GM21723 (cell line): ENCODE data around the gene NRG2.

Experiments
- ATAC-seq: cut with Tn5 transposase; IDR thresholded peaks from one replicate; pipeline ENCODE4 v1.9.1; 2021; ENCODE audit warnings: mild to moderate bottlenecking, moderate library complexity; ENCODE audit not compliant: unreplicated experiment

Gene NRG2

DNA sequence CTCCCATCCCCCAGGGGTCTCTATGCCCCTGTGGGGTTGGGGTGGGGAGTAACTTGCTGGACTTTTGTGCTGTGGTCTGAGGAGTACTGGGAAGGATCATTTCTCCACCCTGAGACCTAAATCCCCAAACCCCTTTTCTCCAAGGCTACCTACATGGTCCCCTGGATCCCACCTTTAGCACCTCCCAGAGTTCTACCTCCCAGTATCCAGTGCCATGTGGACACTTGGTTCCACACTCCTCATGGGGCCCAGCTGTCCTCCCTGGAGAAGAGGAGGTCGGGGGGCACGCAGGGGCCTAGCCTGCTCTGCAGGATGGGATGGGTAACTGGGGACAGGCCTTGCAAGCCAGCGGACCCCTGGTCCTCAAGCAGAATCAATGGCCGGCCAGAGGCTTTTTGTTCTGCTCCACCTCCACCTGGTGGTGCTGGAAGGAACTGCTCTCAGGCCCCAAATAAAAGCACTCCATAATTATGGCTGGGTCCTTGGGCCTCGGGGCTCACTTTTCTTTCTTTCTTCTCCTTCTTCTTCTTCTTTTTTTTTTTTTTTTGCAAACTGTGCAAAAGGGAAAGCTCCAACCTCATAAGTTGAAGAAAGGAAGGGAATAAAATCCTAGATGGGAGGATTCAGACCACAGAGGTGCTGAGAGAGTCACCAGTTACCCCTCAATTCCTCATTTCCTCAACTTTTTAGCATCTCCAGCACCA, 179.1 kb downstream of the NRG2 start:
- peak; percentile 72 for ATAC-seq

DNA sequence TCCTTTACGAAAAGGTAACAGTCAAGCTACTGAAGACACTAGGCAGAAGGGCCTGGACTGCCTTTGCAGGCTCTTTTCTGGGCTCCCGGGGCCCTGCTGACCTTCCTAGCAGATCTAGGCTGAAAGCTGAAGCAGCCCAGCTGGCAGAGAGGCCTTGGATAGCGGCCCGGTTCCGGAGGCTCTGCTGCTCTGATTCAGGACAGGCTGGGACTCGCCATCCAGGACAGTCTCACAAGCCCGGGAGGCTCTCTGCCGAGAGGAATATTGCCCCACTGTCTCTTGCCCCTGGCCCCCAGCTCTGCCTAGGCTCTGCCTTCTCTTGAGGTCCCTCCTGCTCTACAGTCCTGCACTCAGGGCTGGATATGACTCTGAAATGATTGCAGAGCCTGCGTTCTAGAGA, 179.7 kb downstream of the NRG2 start:
- no peak for ATAC-seq

DNA sequence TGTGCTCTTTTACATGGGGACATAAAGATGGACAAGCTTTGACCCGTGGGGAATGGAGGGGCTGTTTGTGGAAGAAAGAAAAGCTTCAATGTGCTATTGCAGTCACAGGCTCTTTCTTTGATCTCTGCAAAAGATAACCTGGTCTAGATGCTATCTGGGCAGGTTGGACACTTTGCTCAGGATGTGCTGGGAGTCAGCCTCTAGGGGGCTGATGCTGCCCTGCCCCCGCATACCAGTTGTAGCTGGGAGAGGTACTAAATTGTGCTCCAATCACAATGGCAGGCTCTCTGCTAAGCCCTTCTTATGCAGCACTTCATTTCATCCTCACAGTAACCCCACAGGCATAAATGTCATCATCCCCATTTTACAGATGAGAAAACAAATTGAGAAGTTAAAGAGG, 180.3 kb downstream of the NRG2 start:
- no peak for ATAC-seq

DNA sequence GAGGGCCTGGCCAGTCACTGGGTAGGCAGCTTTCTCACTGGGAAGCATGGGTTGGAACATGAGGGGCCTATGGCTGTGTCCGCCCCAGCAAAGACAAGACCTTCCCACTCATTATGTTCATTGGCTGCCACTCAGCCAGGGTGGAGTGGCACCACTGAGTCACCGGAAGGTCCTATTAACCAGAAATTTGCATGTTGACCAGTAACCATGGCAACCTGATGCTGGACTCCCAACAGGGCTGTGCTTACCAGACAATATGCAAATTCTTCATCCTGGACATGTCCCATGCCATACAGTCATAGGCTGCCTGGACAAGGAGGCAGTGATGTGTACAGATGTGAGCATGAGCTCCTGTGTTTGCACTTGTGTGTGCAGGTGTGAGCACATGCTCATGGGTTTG, 180.8 kb downstream of the NRG2 start:
- ATAC-seq: no peak

DNA sequence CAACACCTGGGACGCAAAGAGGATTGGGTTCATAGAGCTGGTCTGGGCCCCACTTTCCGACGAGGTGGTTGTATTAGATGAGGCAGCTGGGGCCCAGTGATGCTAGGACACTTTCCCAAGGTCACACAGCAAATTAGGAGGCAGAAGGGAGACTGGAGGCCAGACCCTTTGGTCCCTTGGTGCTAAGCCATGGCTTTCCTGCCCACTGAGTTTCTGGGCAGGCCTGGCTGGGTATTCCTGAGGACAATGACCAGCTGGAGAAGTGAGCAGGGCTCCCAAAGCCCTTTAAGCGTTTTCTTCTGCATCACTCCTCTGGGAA, 181.3 kb downstream of the NRG2 start:
- no peak for ATAC-seq

DNA sequence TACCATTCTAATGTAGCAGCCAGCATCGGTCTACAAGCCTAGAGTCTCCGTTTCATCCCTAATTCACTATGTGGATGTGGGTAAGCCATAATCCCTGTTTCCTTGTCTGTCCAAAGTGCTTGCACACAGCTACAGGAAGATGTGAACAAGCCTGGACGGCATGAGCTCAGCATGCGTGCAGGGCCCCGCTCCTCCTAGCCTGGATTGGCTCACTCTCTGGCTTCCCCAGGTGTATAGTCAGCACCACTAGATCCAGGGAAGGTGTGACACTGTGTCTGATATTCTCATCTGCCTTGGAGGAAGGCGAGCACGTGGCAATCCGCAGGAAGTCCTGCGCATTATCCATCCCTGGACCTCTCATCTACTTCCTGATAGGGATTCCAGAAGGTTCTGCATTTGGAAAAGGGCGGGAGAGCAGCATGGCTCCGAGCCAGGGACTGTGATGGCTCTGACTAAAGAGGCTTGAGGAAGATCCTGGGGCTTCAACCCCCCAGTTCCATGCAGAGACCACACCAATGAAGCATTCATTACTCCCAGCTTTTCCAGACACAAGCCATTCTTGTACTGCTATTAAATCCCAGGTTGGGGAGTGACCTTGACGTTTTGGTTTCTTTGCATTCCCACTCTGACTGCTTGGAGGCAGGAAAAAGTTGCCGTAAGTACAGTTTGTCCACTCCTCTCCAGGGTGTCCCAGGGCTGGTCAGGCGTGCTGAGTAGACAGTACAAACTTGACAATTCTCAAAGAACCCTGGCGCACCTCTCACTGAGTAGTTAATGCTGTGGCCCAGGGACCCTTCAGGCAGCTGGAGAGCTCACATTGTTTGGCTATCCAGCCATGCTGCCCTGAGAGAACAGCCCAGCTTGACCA, 181.8 kb downstream of the NRG2 start:
- ATAC-seq: no peak

DNA sequence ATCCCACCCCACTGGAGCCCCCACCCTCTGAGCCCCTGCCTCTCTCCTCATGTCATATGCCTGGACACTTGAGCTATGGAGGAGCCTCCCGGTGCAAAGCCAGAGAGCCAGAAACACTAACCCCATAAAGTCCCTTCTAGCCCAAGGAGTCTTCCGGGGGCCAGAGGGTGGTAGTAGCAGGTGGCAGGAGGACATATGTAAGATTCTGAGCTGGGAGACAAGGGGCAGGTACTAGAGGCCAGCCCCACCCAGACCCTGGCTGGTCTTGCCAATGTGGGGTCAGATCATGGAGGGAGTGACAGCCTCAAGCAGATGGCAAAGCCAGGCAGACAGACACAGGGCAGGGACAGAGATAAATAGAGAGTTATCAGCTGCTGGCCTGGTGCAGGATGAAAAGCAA, 184.1 kb downstream of the NRG2 start:
- no peak for ATAC-seq

DNA sequence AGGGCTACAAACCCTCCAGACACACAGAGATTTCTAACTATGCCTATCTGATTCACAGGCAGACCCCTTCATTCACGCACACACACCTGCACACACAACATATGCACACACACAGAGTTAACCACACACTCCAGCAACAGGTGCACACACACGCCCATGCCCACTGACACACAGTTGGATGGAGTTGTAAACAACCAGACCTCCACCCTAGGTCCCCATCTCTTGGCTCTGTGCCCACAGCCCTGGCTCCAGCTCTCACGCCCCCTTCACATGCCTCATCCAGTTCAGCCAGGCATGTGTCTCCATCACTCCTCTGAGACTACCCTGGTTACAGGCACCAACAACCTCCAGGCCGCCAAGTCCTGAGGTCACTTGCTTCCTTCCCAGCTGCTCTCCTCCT, 186.4 kb downstream of the NRG2 start:
- no peak for ATAC-seq

DNA sequence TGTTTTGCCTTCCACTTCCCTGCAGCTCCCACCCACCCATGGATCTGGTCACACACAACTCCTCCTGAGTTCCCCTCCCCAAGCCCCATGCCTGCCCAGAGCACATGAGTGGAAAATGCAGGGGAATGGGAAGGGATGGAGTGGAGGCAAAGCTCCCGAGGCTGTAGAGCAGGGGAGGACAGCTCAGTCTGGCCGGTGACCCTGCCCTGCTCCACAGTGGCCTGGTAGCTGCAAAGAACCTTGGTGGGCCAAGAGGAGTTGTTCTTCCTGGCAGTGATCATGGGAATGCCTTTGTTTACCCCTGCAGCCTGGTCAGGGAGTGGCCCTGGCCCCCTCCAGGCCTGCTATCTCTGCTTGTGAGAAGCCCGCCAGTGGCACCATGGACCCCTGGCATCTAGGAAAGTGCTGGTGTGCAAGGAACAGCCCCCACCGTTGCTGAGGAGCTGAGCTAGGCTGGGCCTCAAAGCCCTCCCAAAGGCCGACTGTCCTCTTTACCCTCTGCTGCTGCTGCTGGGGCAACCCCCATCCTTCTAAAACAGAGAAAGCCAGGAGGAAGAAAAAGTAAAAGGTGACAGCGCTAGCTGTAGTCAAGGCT, 187.1 kb downstream of the NRG2 start:
- no peak for ATAC-seq

DNA sequence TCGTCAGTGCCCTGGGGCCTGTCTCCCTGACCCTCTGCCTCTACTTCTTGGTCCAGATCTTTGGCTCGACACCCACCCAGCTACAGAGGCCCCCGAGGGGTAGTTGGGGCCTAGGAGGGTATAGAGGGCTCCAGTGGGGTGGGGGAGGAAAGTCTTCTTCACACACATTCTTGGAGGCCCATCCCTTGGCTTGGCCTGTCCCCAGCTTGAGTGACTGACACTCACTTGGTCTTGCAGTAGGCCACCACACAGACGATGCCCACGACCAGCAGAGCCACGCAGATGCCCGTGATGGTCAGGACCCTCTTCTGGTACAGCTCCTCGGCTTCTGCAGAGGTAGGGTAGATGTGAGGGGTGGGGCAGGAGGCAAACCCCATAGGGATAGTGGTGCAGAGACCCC, 187.6 kb downstream of the NRG2 start:
- no peak for ATAC-seq

DNA sequence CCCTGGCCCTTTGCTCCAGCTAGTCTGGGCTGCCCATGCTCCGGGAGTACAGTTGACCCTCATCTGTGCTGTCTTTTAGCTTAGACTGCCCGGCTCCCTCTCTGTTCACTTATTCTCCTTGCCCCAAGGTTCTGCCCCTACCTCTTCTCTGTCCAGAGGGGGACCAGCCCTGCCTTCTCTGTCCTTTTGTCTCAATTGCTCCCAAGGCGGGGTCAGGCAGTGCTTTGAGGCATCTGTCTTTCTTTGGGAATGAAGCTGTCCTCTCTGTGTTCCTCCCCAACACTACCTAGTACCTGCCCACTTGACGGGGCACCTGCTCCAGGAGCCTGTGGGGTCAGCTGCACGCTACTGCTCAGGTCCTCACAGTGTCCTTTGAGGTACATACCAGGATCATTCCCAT, 188.1 kb downstream of the NRG2 start:
- no peak for ATAC-seq

DNA sequence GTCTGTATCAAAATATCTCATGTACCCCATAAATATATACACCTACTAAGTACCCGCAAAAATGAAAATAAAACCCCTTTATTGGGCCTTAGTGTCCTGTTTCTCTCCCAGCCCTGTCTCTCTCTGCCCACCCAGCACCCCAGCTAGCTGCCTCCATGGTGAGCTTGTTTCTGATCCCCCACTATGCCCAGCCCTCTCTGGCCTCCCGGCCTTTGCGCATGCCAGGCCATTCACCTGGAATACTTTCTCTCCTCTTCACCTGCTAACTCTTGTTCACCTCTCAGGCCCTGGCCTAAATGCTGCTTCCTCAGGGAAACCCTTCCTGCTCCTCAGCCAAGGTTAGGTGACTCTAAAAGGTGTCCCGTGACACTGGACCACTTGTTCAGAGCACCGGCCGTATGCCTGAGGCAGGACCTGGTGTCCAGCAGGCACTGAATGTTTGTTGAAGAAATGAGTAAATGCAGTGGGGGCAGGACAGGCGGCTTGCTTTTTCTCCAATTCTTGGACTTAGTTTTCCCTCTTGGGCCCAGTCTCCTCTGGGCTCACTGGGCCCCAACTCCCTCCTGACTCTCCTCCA, 189.0 kb downstream of the NRG2 start:
- no peak for ATAC-seq

DNA sequence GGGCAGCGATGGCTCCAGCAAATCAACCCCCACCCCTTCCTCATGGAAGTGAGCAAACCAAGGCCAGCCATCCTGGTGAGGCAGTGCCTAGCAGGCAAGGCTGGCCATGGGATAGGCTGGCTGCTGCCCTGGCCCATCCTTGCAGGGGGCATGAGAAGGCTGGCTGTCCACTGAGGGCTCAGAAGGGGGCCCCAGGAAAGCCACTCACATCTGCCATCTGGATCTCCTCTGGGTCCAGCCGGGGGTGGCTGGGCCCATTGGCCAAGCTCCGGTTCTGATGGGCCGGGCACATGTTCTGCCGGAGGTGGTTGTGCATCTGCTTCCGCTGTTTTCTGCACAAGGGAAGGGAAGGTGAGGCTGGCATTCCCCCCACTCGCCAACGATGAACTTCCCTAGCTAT, 190.4 kb downstream of the NRG2 start:
- no peak for ATAC-seq

DNA sequence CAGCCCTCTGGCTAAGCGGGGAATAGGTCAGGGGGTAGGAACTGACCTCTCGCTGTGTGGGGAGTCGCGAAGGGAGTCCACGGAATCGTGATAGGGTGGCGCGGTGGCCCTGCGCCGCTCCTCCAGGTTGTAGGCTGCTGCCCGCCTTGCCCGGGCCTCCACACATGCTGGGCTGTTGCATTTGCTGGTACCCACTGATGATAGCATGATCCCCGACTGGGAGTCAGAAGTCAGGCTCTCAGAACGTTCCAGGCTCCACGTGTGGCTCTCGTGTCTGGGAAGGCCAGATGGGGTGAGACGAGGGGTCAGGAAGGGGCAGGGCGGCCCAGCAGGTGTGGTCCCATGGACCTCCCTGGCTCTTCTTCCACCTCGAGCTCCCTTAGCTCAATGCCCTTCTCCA, 191.5 kb downstream of the NRG2 start:
- ATAC-seq: no peak

DNA sequence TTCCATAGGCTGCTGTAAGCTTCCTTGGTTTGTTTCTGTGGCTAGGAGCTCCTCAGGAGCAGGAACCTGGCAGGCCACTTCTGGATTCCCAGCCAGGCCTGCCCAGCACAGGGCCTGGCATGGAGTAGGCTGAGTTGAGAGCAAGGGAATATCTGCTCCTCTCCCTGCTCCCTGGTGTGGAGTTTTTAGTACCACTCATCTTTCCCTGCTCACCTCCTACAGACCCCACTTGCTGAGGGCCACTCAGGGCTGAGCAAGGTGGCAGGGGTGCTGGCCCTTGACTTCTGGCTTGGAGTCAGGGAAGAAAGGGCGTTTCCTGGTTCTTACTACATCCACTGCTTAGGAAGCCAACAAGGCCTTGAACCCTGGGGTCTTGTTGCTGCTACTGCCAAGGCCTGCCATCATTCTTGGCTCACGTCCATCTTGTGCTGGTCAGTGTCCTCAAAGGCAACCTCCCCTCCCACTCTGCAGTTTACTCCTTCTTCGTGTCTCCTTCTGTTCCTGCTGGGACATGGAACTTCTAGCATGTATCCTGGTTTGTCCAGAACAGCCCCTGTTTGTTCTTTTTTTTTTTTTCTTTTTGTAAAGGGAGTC, 192.6 kb downstream of the NRG2 start:
- ATAC-seq: no peak

DNA sequence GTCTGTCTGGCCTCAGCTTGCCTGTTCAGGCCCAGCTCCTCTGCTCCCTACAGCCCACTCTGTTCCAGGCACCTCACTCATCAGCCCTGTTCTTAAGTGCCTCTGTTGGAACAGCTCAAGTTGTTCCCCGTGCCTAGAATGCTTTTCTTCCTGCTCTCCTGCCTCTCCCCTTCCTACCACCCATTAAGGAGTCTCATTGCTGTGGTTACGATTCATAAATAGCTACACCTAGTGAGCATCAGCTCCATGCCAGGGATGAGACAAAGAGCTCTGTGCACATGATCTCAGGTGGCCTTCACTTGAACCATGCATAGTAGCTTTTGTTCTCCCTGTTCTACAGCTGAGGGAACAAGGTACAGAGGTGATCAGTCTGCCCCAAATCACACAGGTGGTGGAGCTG, 193.2 kb downstream of the NRG2 start:
- no peak for ATAC-seq

DNA sequence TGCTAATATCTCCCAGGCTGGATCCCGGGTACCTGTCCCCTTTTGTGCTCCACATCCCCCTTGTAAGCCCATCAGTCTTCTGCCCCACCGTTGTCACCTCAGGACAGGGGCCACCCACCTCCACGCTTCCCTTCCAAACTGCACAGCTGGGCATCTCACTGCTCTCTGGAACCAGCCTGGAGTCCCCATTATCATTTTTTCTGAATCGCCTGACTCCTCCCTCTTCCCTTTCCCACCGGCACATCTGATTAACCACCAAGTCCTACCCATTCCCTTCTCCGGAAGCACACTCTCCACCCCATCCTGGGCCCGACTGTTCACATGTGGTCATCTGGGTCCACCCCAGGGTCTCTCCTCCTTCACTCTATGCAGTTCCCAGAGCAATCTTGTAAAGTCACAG, 193.6 kb downstream of the NRG2 start:
- no peak for ATAC-seq

DNA sequence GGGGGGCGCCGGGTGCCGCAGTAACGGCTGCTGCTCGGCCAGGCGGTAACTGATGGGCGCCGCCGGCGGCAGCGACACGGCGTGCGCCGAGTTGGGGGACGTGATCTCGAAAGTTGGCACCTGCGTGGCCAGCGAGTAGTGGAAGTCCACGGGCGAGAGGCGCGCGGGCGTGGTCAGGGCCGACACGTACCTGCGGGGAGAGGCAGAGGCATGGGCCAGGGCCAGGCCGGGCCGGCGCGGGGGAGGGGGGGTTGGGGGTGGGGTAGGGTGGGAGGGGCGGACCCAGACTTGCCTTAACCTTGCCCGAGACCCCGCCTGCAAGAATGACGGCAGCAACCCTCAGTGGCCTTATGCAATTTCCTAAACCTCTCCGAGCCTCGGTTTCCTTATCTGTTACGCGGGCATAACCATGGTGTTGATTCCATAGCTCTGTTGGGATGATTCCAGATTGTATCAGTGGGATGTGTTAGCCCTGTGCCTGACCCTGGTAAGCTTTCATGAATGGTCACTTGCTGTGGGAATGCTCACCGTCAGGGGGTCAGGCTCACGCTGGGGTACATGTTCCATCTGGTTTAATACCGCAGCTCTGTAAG, 194.5 kb downstream of the NRG2 start:
- no peak for ATAC-seq

DNA sequence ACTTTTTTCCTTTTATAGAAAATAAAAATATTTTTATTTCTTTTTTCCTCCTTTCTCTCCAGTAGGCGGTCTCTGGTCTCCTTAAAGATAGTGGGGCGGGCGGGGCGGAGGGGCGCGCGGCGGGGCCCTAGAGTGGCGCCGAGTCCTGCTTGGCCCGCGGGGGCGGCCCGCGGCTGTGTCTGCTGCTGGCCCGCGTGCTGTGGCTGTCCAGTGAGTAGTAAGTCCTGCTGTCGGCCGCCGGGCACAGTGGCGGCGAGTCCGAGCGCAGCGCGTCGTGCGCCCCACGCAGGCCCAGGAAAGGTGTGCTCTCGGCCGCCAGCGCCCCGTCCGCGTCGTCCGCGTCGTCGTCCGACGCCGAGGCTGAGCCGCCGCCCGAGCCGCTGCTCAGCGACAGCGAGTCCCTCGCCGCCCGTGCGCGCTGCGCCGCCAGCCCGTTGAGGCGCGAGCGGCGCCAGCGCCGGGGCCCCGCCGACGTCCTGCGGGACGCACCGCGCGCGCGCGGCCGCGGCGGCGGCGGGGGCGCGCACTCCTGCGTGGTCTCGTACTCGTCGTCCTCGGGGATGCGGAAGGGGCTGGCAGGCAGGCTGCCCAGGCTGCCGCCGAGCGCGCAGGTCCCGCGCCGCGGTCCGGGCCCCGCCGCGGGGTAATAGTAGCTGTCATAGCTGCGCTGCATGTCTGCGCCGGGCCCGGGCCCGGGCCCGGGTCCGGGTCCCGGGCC, 195.2 kb downstream of the NRG2 start:
- peak; percentile 73 for ATAC-seq

DNA sequence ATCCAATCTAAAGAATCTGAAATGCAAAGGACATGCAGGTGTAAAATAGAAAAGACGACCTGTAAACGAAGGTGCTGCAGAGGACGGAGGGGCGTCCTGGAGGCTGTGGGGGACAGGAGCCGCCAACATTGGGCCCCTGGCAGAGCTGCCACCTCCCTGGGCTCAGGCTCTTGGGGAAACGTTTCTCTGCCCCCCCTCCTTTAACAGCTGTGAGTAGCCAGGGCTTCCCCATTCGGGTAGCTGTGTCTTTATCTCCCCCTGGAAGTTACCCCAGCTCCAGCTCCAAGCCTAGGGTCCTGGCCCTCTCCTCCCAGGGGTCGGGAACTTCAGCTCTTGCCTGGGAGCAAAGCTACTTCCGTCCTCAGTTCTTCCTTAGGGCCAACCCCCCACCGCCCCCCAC, 196.0 kb downstream of the NRG2 start:
- ATAC-seq: no peak
